Measurements from ENCODE around the gene CHRNE.

The CHRNE gene

GRCh38 chr17:4944554-4945175 lies 41.8 kb upstream of the CHRNE start:
- peak overlapping the region; percentile 95; the same call in 1 of the 2 replicates for H3K4me3 ChIP-seq (ENCODE audit: low read length)
- no peak for TF ChIP-seq ZNF274 (IDR thresholded peaks at IDR 0.05; ENCODE audit: low read depth, low read length)

DNA sequence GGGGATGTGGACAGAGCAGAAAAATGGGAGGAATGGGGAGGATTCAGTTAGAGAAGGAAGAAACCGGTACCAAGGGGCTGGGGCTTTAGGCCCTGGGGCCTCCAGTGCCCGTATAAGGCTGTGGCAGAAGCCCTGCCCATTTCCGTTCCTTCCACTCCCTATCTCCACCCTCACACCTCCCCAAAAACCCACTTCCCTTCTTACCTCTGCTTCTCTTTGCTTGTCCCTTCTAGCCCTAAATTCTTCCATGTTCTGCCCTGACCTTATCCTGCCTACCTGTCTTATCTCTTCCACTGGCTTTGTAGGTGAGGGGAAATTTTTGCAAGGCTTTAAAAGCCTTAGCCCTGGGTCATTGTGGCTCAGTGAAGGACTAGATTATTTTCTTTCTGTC lies 41.3 kb upstream of the CHRNE start:
- peak overlapping the region; percentile 95; the same call in 1 of the 2 replicates for H3K4me3 ChIP-seq (ENCODE audit: low read length)
- TF ChIP-seq ZNF274 (IDR thresholded peaks at IDR 0.05; ENCODE audit: low read depth, low read length): no peak

DNA sequence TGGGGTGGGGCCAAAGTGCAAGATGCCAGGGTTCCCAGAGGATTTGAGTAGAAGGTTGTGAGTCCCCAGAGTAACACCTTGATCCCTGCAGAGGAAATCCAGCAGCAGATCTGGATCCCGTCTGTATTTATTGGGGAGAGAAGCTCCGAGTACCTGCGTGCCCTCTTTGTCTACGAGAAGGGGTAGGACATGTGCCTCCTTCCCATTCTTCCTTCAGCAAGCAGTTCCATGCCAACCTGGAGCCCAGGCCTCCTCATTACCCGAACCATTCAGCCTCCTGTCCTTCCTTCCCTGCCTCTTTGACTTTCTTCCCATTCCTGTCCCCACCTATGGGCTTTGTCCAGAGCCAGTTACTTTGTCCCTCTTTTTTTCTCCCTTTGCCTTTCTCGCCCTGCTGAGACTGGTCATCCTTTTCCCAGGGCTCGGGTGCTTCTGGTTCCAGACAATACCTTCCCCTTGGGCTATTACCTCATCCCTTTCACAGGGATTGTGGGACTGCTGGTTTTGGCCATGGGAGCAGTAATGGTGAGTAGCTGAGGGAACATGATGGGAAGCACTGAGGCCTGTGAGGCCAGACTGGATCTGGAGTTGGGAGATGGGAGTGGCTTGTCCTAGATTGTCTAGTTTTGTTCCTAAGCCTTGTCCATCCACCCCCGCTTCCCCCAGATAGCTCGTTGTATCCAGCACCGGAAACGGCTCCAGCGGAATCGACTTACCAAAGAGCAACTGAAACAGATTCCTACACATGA lies 40.0 kb upstream of the CHRNE start:
- no peak overlapping the region for H3K4me3 ChIP-seq (ENCODE audit: low read length)
- TF ChIP-seq ZNF274 (IDR thresholded peaks at IDR 0.05; ENCODE audit: low read depth, low read length): no peak

- TF ChIP-seq ZNF274 (IDR thresholded peaks at IDR 0.05; ENCODE audit: low read depth, low read length): no peak
- H3K4me3 ChIP-seq (ENCODE audit: low read length): peak overlapping the region; percentile 82
Measured at GRCh38 chr17:4941319-4941610, 38.4 kb upstream of the CHRNE start.

GRCh38 chr17:4940555-4941318 lies 37.8 kb upstream of the CHRNE start:
- TF ChIP-seq ZNF274 (IDR thresholded peaks at IDR 0.05; ENCODE audit: low read depth, low read length): no peak
- peak overlapping the region; percentile 82 for H3K4me3 ChIP-seq (ENCODE audit: low read length)

DNA sequence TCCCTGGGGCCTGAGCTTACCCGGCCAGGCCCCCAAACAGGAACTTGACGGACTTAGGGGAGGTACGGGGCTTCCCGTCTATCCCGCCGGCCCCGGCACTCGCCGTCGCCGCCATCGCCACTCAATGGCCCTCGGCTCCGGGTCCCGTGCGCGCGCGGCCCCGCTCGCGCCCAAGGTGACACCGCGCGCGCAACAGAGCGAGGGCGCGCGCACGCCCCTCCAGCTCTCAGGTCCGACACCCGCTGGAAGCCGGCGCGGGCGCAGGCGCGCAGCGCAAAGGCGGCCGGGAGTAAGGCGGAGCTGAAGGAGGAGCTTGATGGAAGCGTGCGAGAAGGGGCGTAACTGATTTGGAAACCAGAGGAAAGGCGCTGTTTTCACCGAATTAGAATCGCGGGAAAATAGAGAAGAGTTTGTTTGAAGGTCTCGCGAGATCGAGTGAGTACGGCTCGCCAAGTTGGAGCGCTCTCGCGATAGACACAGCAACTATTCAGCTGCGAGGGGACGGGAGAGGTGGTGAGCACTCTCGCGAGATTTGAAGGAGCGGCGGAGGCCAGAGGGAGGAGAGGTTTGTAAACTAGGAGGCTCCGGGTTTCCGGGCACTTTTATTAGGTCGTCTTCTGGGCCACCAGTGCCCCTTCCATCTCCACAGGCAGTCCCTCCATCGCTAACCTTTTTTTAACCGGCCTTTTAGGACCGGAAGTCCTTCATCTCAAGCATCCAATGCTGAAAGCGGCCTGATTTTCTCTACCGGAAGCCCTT lies 37.1 kb upstream of the CHRNE start, which contains the start of the genes RNF167 and SLC25A11:
TSS of gene RNF167 (plus strand) at position 473 of the 759 bp plus-strand sequence. CDS start 642 bp downstream, outside the sequence.
TSS of gene SLC25A11 (minus strand) at position 251 of the 759 bp plus-strand sequence. CDS start at position 115, 136 bp downstream.
- TF ChIP-seq ZNF274 (IDR thresholded peaks at IDR 0.05; ENCODE audit: low read depth, low read length): no peak
- H3K4me3 ChIP-seq (ENCODE audit: low read length): peak within 1 kb of the TSS; percentile 86

GRCh38 chr17:4939546-4939795 lies 36.6 kb upstream of the CHRNE start:
- TF ChIP-seq ZNF274 (IDR thresholded peaks at IDR 0.05; ENCODE audit: low read depth, low read length): no peak
- H3K4me3 ChIP-seq (ENCODE audit: low read length): peak overlapping the region; percentile 86

GRCh38 chr17:4938688-4939545 lies 36.0 kb upstream of the CHRNE start:
- peak overlapping the region; percentile 86 for H3K4me3 ChIP-seq (ENCODE audit: low read length)
- TF ChIP-seq ZNF274 (IDR thresholded peaks at IDR 0.05; ENCODE audit: low read depth, low read length): no peak

GRCh38 chr17:4938069-4938491 lies 35.2 kb upstream of the CHRNE start:
- TF ChIP-seq ZNF274 (IDR thresholded peaks at IDR 0.05; ENCODE audit: low read depth, low read length): no peak
- H3K4me3 ChIP-seq (ENCODE audit: low read length): no peak overlapping the region

DNA sequence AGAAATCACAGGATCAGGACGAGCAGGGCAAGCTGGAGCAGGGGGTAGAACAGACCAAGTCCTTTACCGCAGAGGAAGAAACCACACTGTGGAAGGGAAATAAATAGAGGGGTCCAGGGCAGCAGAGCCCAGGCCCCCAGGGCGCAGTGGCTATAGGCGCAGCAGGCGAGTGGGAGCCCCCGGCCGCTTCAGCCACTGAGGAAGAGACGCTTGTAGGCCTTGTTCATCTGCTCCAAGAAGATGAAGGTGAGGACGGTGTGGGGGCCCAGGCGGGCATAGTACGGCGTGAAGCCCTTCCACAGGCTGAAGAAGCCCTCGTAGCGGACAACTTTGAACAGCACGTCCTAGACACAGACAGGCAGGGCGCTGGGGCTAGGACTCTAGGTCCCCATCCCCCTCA lies 34.7 kb upstream of the CHRNE start:
- H3K4me3 ChIP-seq (ENCODE audit: low read length): no peak overlapping the region
- no peak for TF ChIP-seq ZNF274 (IDR thresholded peaks at IDR 0.05; ENCODE audit: low read depth, low read length)

GRCh38 chr17:4936436-4936835 lies 33.5 kb upstream of the CHRNE start:
- no peak for TF ChIP-seq ZNF274 (IDR thresholded peaks at IDR 0.05; ENCODE audit: low read depth, low read length)
- no peak overlapping the region for H3K4me3 ChIP-seq (ENCODE audit: low read length)

DNA sequence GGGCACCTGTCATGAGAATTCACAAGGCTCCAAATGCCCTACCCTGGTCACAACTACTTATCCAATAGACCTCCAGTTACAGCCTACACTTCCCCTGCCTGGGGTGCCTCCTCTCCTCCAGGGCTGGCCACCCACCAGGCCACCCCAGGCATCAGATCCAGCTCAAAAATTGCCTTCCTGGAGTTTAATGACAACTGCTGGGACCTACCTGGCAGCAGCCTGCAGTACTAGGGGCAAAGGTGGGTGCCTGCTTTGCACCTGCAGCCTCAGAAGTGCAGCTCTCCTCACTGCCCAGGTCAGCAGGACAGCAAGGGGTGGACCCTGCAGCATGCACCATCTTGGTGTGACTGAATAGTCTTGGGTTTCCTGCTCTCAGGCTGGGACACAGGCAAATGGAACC lies 32.8 kb upstream of the CHRNE start:
- H3K4me3 ChIP-seq (ENCODE audit: low read length): no peak overlapping the region
- TF ChIP-seq ZNF274 (IDR thresholded peaks at IDR 0.05; ENCODE audit: low read depth, low read length): no peak

DNA sequence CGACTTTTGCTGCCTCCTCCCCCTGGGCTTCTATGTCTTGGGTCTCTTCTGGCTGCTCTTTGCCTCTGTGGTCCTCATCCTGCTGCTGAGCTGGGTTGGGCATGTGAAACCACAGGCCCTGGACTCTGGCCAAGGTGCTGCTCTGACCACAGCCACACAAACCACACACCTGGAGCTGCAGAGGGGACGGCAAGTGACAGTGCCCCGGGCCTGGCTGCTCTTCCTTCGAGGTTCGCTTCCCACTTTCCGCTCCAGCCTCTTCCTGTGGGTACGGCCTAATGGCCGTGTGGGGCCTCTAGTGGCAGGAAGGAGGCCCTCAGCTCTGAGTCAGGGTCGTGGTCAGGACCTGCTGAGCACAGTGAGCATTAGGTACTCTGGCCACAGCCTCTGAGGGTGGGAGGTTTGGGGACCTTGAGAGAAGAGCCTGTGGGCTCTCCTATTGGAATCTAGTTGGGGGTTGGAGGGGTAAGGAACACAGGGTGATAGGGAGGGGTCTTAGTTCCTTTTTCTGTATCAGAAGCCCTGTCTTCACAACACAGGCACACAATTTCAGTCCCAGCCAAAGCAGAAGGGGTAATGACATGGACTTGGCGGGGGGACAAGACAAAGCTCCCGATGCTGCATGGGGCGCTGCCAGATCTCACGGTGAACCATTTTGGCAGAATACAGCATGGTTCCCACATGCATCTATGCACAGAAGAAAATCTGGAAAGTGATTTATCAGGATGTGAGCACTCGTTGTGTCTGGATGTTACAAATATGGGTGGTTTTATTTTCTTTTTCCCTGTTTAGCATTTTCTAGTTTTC lies 31.5 kb upstream of the CHRNE start:
- no peak for TF ChIP-seq ZNF274 (IDR thresholded peaks at IDR 0.05; ENCODE audit: low read depth, low read length)
- no peak overlapping the region for H3K4me3 ChIP-seq (ENCODE audit: low read length)
